ENCODE measurements around the gene ZSWIM6. TPM values are rescaled to one million over a fixed set of nuclear protein-coding genes. Genes with fewer than 3 reads are reported as not detected.

The ZSWIM6 gene
- total RNA-seq, 2 experiments from 2014 or later, result 4.4 TPM

DNA sequence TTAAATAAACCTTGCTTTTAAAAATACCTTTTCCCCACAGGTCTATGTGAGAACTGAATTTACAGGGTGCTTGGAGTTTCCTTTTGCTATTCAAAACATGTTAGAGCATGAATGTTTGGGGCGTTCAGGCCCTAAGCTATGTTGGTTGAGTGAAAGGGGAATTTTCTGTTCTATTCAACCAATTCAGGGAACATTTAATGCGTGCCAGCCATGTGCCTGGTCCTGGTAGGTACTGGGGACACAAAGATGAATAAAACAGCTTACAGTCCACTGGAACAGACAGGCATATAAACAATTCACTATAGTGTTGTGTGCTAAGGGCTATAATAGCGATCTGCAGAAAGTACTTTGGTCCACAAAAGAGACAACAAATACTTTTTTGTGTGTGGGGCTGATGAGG, 108.5 kb downstream of the ZSWIM6 start:
- Mint-ChIP-seq H3K27ac (no peak overlapping the region), H3K27me3 (no peaks in the 10 kb centered on the region), H3K9me3 (peaks cover 30% of the 10 kb centered on the region), H3K4me1 (ENCODE audit: low read depth) (no peaks in the 10 kb centered on the region), H3K4me3 (no peak overlapping the region), H3K36me3 (ENCODE audit: low read depth) (peaks cover 21% of the 10 kb centered on the region)
- ChIA-PET POLR2A (no interaction called here), CTCF (no interaction called here)
- TF ChIP-seq, protein P1, sequence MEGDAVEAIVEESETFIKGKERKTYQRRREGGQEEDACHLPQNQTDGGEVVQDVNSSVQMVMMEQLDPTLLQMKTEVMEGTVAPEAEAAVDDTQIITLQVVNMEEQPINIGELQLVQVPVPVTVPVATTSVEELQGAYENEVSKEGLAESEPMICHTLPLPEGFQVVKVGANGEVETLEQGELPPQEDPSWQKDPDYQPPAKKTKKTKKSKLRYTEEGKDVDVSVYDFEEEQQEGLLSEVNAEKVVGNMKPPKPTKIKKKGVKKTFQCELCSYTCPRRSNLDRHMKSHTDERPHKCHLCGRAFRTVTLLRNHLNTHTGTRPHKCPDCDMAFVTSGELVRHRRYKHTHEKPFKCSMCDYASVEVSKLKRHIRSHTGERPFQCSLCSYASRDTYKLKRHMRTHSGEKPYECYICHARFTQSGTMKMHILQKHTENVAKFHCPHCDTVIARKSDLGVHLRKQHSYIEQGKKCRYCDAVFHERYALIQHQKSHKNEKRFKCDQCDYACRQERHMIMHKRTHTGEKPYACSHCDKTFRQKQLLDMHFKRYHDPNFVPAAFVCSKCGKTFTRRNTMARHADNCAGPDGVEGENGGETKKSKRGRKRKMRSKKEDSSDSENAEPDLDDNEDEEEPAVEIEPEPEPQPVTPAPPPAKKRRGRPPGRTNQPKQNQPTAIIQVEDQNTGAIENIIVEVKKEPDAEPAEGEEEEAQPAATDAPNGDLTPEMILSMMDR (IDR thresholded peaks at IDR 0.05), result no peak
- ATAC-seq, result no peak
- DNase-seq, result no peak
- intact Hi-C loops (cut with micrococcal nuclease), result no loop called here

DNA sequence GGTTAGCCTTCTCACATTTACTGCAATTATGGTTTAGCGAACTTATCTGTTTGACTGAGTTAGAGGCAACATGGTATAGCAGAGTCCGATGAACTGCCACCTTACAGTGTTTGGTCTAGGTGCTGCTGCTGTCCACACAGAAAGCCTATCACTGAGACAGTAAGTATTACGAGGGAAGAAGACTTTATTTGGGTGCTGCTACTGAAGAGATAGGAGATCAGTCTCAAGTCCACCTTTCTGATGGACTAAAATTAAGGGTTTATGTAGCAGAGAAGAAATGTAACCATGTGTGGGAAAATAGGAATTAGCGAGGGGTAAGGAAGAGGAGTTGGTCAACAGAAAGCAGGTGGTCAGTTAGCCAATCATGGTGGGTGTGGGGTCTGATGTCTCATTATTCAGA, 109.7 kb downstream of the ZSWIM6 start:
- Mint-ChIP-seq H3K27me3 (no peaks in the 10 kb centered on the region), H3K9me3 (peaks cover 32% of the 10 kb centered on the region), H3K36me3 (ENCODE audit: low read depth) (peaks cover 23% of the 10 kb centered on the region), H3K4me3 (no peak overlapping the region), H3K27ac (no peak overlapping the region), H3K4me1 (ENCODE audit: low read depth) (no peaks in the 10 kb centered on the region)
- intact Hi-C loops (cut with micrococcal nuclease), result no loop called here
- POLR2A ChIA-PET, result no interaction called here
- DNase-seq, result no peak
- TF ChIP-seq, protein P1 (IDR thresholded peaks at IDR 0.05), result no peak
- no peak for ATAC-seq
- CTCF ChIA-PET, result no interaction called here

DNA sequence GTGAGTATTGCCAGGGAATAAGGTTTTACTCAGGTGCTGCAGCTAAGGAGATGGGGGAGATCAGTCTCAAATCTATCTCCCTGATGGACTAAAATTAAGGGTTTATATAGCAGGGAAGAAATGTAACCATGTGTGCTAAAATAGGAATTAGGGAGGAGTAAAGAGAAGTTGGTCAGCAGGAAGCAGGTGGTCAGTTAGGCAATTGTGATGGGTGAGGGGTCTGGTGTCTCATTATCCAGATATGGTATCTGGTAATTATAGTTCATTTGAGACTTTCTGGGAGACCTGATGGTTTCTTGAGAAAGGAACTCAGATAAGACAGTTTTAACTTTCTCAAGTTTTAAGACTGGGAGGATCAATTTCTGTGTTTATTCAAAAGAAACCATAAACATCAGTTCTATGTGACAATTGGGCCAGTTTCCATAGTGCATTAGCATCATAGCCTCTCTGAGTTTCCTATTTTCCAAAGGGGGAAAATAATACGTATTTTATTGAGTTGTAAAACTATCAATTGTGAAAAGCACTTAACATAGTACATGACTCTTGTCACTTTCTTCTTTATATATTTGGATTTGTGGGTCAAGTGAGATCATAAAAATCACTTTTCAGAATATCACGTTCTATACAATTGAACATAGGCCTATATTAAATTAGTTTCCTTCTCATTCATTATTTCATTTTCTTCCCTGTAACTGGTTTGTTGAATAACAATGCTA, 115.9 kb downstream of the ZSWIM6 start:
- Mint-ChIP-seq H3K4me3 (no peak overlapping the region), H3K36me3 (ENCODE audit: low read depth) (peaks cover 22% of the 10 kb centered on the region), H3K9me3 (peaks cover 34% of the 10 kb centered on the region), H3K4me1 (ENCODE audit: low read depth) (peaks cover 3% of the 10 kb centered on the region), H3K27me3 (no peaks in the 10 kb centered on the region), H3K27ac (no peak overlapping the region)
- intact Hi-C loops (cut with micrococcal nuclease), result no loop called here
- ATAC-seq (no peak), DNase-seq (no peak)
- ChIA-PET POLR2A (no interaction called here), CTCF (no interaction called here)
- TF ChIP-seq, protein P1 (IDR thresholded peaks at IDR 0.05), result no peak

DNA sequence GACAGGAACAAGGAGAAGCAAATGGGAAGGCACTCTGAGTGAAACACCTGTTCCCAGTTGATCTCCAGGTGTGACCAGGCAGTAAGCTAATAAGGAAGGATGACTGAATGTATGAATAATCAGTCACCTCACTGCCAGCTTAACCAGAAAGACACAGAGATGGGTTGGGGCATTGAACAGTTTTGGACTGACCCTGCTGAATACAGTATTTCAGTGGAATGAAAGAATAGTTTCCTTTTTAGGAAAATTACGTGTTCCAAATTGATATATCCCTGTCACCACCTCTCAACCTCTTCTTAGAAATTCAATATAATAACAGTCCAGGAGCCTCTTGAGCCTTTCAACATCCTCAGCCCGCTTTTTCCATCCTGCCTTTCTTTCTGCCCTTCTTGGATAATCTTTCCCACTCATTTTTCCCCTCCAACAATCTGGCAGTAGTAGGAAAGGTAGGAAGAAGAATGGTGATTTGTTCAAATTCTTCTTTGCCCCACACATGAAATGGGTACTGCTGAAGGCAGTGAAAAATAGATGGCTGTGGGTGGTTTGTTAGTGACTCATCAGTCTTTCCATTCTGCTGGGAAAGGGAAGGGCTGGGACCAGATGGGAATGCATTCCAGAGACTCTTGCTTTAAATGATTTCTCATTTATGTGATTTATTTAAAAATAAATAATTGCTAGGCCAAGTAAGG, 117.9 kb downstream of the ZSWIM6 start:
- ChIA-PET POLR2A (no interaction called here), CTCF (no interaction called here)
- no peak overlapping the region for H3K27ac Mint-ChIP-seq
- intact Hi-C loops (cut with micrococcal nuclease), result no loop called here
- H3K4me1 Mint-ChIP-seq (ENCODE audit: low read depth), result peaks cover 3% of the 10 kb centered on the region
- DNase-seq (no peak), ATAC-seq (no peak)
- H3K4me3 Mint-ChIP-seq, result no peak overlapping the region
- no peaks in the 10 kb centered on the region for H3K27me3 Mint-ChIP-seq
- TF ChIP-seq, protein P1 (IDR thresholded peaks at IDR 0.05), result no peak
- H3K9me3 Mint-ChIP-seq, result peaks cover 28% of the 10 kb centered on the region
- H3K36me3 Mint-ChIP-seq (ENCODE audit: low read depth), result peaks cover 17% of the 10 kb centered on the region

DNA sequence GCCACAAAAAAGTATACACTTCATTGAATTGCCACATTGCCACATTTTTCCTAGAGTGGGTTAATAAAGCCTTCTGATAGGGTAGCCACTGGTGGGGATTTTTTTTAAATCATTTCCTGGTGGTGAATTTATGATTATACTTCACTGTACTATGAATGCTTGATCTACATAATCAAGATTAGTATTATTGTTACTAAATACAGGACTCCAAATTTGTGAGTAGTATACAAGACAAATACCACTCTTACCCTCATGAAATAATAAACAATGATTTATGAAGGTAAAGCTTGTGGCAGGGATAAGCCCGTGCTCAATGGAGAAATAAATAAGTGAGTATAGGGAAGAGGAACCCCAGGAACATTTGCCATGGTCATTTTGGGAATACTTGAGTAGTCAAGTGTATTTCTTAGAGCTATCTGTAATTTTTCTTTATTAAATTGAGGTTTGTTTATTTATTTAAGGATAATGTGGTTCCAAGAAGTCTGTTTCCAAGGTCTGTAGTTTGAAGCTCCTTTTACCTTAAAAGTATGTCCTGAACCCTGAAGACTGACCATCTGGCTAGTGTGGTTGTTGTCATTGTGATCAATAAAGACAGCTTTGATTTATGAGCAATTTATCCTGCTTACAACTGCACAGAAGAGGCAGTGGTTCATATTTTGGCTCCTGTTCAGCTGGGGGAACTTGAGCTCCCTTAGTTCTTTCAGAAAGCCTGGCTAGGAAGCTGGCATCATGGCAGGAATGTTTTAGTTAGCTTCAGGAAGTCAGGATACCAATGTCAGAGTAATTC, 118.6 kb downstream of the ZSWIM6 start:
- ATAC-seq (no peak), DNase-seq (no peak)
- ChIA-PET CTCF (no interaction called here), POLR2A (no interaction called here)
- TF ChIP-seq, protein P1 (IDR thresholded peaks at IDR 0.05), result no peak
- Mint-ChIP-seq H3K27me3 (no peaks in the 10 kb centered on the region), H3K27ac (no peak overlapping the region), H3K4me3 (no peak overlapping the region), H3K36me3 (ENCODE audit: low read depth) (peaks cover 14% of the 10 kb centered on the region), H3K4me1 (ENCODE audit: low read depth) (peaks cover 8% of the 10 kb centered on the region), H3K9me3 (peaks cover 25% of the 10 kb centered on the region)
- intact Hi-C loops (cut with micrococcal nuclease), result no loop called here
